ENCODE results near the gene NEMP1. TPM values are rescaled to one million over a fixed set of nuclear protein-coding genes. Genes with fewer than 3 reads are reported as not detected.

Gene NEMP1
- polyA plus RNA-seq, 1 donor (not counting 4 experiments of a cell fraction or from before 2014, with no cell fraction given): 18.6 TPM

GRCh38 chr12:57058454-57058853 is 20.1 kb downstream of the NEMP1 start:
- Histone ChIP-seq H3K9ac (ENCODE audit: control insufficient read depth, extremely low read depth, insufficient read depth, low read length) (no peak overlapping the region), H3K4me3 (ENCODE audit: control insufficient read depth in 2 of 3, extremely low read depth in 1 of 3, insufficient read depth in 2 of 3, low read depth in 1 of 3, low read length in 3 of 3) (no peak overlapping the region), H2AFZ (ENCODE audit: control insufficient read depth, low read length) (no peak overlapping the region), H3K27ac (ENCODE audit: control insufficient read depth, insufficient read depth, low read length) (no peak overlapping the region), H3K9me3 (ENCODE audit: control insufficient read depth, low read depth, low read length) (no peaks in the 10 kb centered on the region), H3K4me2 (ENCODE audit: control insufficient read depth, extremely low read depth, insufficient read depth, low read depth, low read length) (no peak overlapping the region), H3K36me3 (ENCODE audit: control insufficient read depth in 2 of 2, extremely low read depth in 1 of 2, insufficient read depth in 2 of 2, low read length in 2 of 2) (peaks cover 12 to 30% of the 10 kb centered on the region in 2 experiments), H3K27me3 (ENCODE audit: control insufficient read depth, extremely low read depth, insufficient read depth, low read length) (no peaks in the 10 kb centered on the region), H3K4me1 (ENCODE audit: control insufficient read depth, extremely low read depth, insufficient read depth, low read length) (no peaks in the 10 kb centered on the region), H3K9me1 (ENCODE audit: control insufficient read depth, extremely low read depth, insufficient read depth, low read length) (no peaks in the 10 kb centered on the region), H3K79me2 (ENCODE audit: control insufficient read depth, insufficient read depth, low read length) (no peaks in the 10 kb centered on the region), H4K20me1 (ENCODE audit: control insufficient read depth, extremely low read depth, insufficient read depth, low read length) (no peaks in the 10 kb centered on the region)
- no peak for DNase-seq (ENCODE audit: low read depth, low spot score)
- TF ChIP-seq CTCF (optimal IDR thresholded peaks at IDR 0.05 in 1 of 3, IDR thresholded peaks at IDR 0.05 in 1 of 3, conservative IDR thresholded peaks at IDR 0.05 in 1 of 3; ENCODE audit: extremely low read depth in 1 of 3, insufficient read depth in 2 of 3, low read length in 3 of 3) (no peak), EZH2 (IDR thresholded peaks at IDR 0.05; ENCODE audit: low read length) (no peak)
- FAIRE-seq: no peak
- dilution Hi-C loops (cut with MboI; ENCODE audit: extremely low pct_ligation_motif_present, low sequenced_read_pairs): no loop called here

GRCh38 chr12:57057067-57057751 is 21.4 kb downstream of the NEMP1 start:
- Histone ChIP-seq H3K9ac (ENCODE audit: control insufficient read depth, extremely low read depth, insufficient read depth, low read length) (no peak overlapping the region), H3K27me3 (ENCODE audit: control insufficient read depth, extremely low read depth, insufficient read depth, low read length) (no peaks in the 10 kb centered on the region), H3K79me2 (ENCODE audit: control insufficient read depth, insufficient read depth, low read length) (no peaks in the 10 kb centered on the region), H3K4me1 (ENCODE audit: control insufficient read depth, extremely low read depth, insufficient read depth, low read length) (no peaks in the 10 kb centered on the region), H3K36me3 (ENCODE audit: control insufficient read depth in 2 of 2, extremely low read depth in 1 of 2, insufficient read depth in 2 of 2, low read length in 2 of 2) (peaks cover 12 to 26% of the 10 kb centered on the region in 2 experiments), H2AFZ (ENCODE audit: control insufficient read depth, low read length) (no peak overlapping the region), H3K4me3 (ENCODE audit: control insufficient read depth in 2 of 3, extremely low read depth in 1 of 3, insufficient read depth in 2 of 3, low read depth in 1 of 3, low read length in 3 of 3) (no peak overlapping the region), H3K9me1 (ENCODE audit: control insufficient read depth, extremely low read depth, insufficient read depth, low read length) (no peaks in the 10 kb centered on the region), H3K27ac (ENCODE audit: control insufficient read depth, insufficient read depth, low read length) (no peak overlapping the region), H3K4me2 (ENCODE audit: control insufficient read depth, extremely low read depth, insufficient read depth, low read depth, low read length) (no peak overlapping the region), H3K9me3 (ENCODE audit: control insufficient read depth, low read depth, low read length) (no peaks in the 10 kb centered on the region), H4K20me1 (ENCODE audit: control insufficient read depth, extremely low read depth, insufficient read depth, low read length) (no peaks in the 10 kb centered on the region)
- no peak for DNase-seq (ENCODE audit: low read depth, low spot score)
- FAIRE-seq: no peak
- TF ChIP-seq CTCF (optimal IDR thresholded peaks at IDR 0.05 in 1 of 3, IDR thresholded peaks at IDR 0.05 in 1 of 3, conservative IDR thresholded peaks at IDR 0.05 in 1 of 3; ENCODE audit: extremely low read depth in 1 of 3, insufficient read depth in 2 of 3, low read length in 3 of 3) (no peak), EZH2 (IDR thresholded peaks at IDR 0.05; ENCODE audit: low read length) (no peak)
- dilution Hi-C loops (cut with MboI; ENCODE audit: extremely low pct_ligation_motif_present, low sequenced_read_pairs): no loop called here
